ENCODE measurements around the gene ZFAND3.
A peak's percentile ranks its signal among the peaks of the same experiment; 100 is the strongest.

The ZFAND3 gene

GRCh38 chr6:37798436-37799262 is 20.9 kb upstream of the ZFAND3 start:
- DNase-seq (ENCODE audit: low read depth): no peak

- DNase-seq (ENCODE audit: low read depth): no peak
Observed at GRCh38 chr6:37799263-37799644, 20.3 kb upstream of the ZFAND3 start.

GRCh38 chr6:37800703-37801604 is 18.6 kb upstream of the ZFAND3 start:
- no peak for DNase-seq (ENCODE audit: low read depth)

- no peak for DNase-seq (ENCODE audit: low read depth)
Observed at GRCh38 chr6:37801605-37801940, 18.0 kb upstream of the ZFAND3 start.

GRCh38 chr6:37802810-37803209 is 16.7 kb upstream of the ZFAND3 start:
- no peak for DNase-seq (ENCODE audit: low read depth)

GRCh38 chr6:37804586-37804985 is 14.9 kb upstream of the ZFAND3 start:
- no peak for DNase-seq (ENCODE audit: low read depth)

GRCh38 chr6:37806213-37806612 is 13.3 kb upstream of the ZFAND3 start:
- DNase-seq (ENCODE audit: low read depth): no peak

- no peak for DNase-seq (ENCODE audit: low read depth)
Observed at GRCh38 chr6:37807656-37808055, 11.9 kb upstream of the ZFAND3 start.

GRCh38 chr6:37809197-37809543 is 10.4 kb upstream of the ZFAND3 start:
- DNase-seq (ENCODE audit: low read depth): no peak

GRCh38 chr6:37812841-37813240 is 6.7 kb upstream of the ZFAND3 start:
- no peak for DNase-seq (ENCODE audit: low read depth)

- no peak for DNase-seq (ENCODE audit: low read depth)
Observed at GRCh38 chr6:37814374-37814773, 5.2 kb upstream of the ZFAND3 start.

GRCh38 chr6:37816599-37817375 is 2.7 kb upstream of the ZFAND3 start:
- DNase-seq (ENCODE audit: low read depth): no peak

- peak; percentile 97 for DNase-seq (ENCODE audit: low read depth)
Observed at GRCh38 chr6:37818536-37819176, 871 bp upstream of the ZFAND3 start.

GRCh38 chr6:37819802-37820717 is 533 bp downstream of the ZFAND3 start:
- peak; percentile 82 for DNase-seq (ENCODE audit: low read depth)

- peak; percentile 13 for DNase-seq (ENCODE audit: low read depth)
Observed at GRCh38 chr6:37820718-37821079, 1.2 kb downstream of the ZFAND3 start.

- no peak for DNase-seq (ENCODE audit: low read depth)
Observed at GRCh38 chr6:37821446-37821845, 1.9 kb downstream of the ZFAND3 start.

- DNase-seq (ENCODE audit: low read depth): no peak
Observed at GRCh38 chr6:37822851-37823682, 3.5 kb downstream of the ZFAND3 start.

- no peak for DNase-seq (ENCODE audit: low read depth)
Observed at GRCh38 chr6:37824170-37824569, 4.6 kb downstream of the ZFAND3 start.

GRCh38 chr6:37826188-37826587 is 6.7 kb downstream of the ZFAND3 start:
- DNase-seq (ENCODE audit: low read depth): no peak

GRCh38 chr6:37826993-37827392 is 7.5 kb downstream of the ZFAND3 start:
- no peak for DNase-seq (ENCODE audit: low read depth)
